Amniotic epithelial cell (primary cell): ENCODE measurements around the gene OR2T1.
"Not testable (repeated sequence)": the region's sequence is repeated elsewhere in the genome, so short reads cannot be mapped to it uniquely, and the experiment has no call there.

Experiments
- DNase-seq: peaks from one replicate; pipeline ENCODE4 v3.0.0-alpha.2; 2010; ENCODE audit warnings: low read depth

The OR2T1 gene, protein sequence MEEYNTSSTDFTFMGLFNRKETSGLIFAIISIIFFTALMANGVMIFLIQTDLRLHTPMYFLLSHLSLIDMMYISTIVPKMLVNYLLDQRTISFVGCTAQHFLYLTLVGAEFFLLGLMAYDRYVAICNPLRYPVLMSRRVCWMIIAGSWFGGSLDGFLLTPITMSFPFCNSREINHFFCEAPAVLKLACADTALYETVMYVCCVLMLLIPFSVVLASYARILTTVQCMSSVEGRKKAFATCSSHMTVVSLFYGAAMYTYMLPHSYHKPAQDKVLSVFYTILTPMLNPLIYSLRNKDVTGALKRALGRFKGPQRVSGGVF

DNA sequence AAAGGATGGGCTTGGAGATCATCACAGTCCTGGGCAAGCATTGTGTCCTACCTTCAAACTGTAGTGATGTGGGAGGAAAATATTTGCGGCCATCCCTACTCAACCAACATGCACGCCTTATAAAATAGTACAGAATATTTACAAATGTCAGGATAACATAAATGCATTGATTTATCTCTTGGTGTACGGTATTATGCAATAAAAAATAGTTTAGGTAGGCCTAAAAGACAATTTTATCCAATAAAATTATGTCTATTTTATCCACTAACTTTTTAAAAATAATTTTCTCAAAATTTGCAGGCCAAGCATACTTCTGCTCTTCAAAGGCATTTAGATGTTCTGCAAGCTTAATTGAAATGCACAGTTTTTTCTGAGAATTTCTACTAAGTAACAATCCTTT is at the start of gene OR2T1:
Gene OR2T1 (plus strand): TSS at position 301 of the 400 bp plus-strand sequence. CDS start 3,100 bp downstream, outside the sequence.
- no peak for DNase-seq

DNA sequence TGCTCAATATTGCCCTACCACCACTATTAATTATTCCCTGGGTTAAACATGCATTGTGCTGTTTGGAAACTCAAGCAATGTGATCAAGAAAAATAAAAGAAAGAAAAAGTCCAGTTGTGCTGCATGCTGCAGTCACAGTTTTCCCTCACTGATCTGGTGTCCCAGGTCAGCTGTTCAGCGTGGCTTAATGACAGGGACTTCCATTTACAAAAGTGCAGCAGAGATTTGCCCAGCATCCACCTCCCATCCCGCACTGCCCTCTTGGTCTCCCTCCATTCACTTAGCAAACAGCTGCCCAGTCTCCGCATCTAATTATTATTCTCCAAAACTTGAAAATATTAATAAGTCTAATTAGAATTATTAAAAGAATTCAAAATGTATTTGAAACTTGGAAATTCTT is 43.4 kb upstream of the OR2T1 start:
- DNase-seq, result no peak

- no peak for DNase-seq
These were observed 41.6 kb upstream of the OR2T1 start, which contains the start of gene OR2T4 for GRCh38 chr1:248361121-248361715. TSS of gene OR2T4 (plus strand) at chr1:248361665. CDS start at chr1:248361665, 0 bp downstream.

DNA sequence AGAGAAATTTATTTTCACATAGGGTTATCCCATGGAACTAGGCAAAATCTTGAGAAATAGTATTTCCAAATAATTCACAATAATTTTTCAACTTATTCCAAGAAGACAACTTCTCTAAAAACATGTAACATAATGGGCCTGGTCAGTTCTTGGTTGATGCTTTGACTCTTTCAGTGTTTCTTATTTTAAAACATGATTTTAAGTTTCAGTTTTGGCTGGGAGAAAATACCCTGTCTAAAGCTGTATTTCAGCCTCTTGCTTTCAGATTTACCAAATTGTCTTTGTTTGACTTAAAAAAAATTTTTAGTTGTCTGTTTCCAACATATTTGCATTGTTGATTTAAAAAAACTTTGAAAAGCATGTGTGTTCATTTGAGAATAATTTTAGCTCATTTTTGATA is 36.2 kb upstream of the OR2T1 start:
- DNase-seq, result no peak

GRCh38 chr1:248372394-248372793 is 30.5 kb upstream of the OR2T1 start:
- DNase-seq, result no peak

GRCh38 chr1:248373761-248374160 is 29.1 kb upstream of the OR2T1 start:
- no peak for DNase-seq

GRCh38 chr1:248375446-248375845 is 27.4 kb upstream of the OR2T1 start, which contains the start of gene OR2T6:
TSS of gene OR2T6 (plus strand) at chr1:248375746. CDS start at chr1:248387609, 11,863 bp downstream.
- DNase-seq, result no peak

GRCh38 chr1:248376916-248377315 is 25.9 kb upstream of the OR2T1 start:
- no peak for DNase-seq

GRCh38 chr1:248380854-248381253 is 22.0 kb upstream of the OR2T1 start:
- DNase-seq, result no peak

GRCh38 chr1:248388426-248388825 is 14.4 kb upstream of the OR2T1 start:
- DNase-seq, result no peak

DNA sequence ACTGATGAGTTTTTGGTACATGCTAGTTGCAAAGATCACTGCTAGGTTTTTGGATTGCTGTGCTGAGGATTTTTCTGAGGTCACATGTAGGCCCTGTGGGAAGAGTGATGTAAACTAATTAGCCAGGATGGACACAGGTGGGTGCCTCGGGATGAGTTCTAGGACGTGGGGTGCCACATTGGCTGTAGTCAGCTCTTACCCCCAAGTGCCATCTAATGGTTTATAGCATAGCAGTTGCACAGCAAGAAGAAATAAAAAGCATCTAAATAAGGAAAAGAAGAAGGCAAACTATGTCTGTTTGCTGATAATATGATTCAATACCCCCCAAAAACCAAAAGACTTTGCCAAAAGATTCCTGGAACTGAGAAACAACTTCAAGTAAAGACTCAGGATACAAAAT is 9.8 kb upstream of the OR2T1 start:
- no peak for DNase-seq

- DNase-seq, result peak; percentile 37
These were observed 1.2 kb downstream of the OR2T1 start for GRCh38 chr1:248404024-248404423.

GRCh38 chr1:248406721-248407692 is 4.2 kb downstream of the OR2T1 start:
- DNase-seq, result no peak

GRCh38 chr1:248416226-248416625 is 13.4 kb downstream of the OR2T1 start:
- no peak for DNase-seq

DNA sequence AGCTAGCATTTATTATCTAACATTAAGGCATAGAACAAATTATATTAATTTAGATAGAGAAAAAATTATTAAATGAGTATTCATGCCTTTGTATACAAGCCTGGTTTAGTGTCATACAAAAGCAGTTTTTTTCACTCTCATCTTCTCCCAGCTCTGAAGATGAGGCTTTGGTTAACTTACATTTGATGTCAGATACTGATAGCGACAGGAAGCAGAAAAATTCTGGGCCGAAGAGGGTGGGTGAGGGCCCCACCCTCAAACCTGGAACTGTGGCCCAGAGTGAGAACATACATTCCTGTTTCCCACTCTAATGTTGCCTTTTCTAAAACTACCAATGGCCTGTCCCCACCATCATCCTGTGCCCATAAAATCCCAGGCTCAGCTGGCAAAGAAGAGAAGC is 15.0 kb downstream of the OR2T1 start:
- no peak for DNase-seq

DNA sequence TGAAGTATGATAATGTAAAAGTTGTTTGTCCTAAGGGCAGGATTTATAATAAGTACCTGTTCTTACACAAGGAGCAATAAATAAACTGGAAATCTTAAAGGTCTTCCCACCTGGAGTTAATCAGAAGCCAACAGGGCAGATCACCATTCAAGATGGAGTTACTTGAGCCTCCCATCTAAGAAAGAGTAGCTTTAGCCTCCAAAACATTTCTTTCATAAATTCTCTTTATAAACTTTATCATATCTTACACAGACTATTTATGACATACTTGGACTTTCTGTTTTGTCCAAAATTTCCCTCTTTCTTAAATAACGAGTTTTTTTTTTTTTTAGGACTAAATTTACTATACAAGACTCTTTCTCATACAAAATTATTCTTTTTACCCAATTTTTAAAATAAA is 18.5 kb downstream of the OR2T1 start:
- no peak for DNase-seq

DNA sequence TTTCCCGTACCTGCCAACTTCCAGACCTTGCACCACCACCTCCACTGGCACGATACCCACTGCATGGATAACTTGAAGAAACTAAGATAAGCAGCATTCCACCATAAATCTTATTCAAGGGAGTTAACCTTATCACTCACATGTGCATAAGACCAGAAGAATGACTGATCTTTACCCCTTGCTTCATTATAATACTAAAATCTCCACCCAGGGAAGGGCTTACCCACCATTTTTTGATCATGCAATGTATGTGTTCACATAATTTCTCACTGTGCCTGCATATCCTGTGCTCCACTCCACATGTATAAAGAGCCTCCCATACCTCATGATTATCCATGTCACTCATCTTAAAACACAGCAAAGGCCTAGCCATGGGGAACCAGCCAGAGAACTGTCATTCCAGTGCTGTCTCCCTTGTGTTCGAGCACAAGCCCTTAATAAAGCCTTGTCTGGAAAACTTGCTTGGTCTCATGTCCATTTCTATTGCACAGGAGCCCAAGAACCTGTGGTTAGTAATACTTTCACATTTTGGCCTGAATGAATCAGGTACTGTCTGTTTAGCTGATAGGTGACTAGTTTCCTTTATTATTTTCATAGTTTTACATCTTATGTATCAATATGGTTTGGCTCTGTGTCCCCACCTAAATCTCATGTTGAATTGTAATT is 24.8 kb downstream of the OR2T1 start:
- not testable (repeated sequence) for DNase-seq

- not testable (repeated sequence) for DNase-seq
These were observed 25.3 kb downstream of the OR2T1 start for GRCh38 chr1:248428192-248428533.

DNA sequence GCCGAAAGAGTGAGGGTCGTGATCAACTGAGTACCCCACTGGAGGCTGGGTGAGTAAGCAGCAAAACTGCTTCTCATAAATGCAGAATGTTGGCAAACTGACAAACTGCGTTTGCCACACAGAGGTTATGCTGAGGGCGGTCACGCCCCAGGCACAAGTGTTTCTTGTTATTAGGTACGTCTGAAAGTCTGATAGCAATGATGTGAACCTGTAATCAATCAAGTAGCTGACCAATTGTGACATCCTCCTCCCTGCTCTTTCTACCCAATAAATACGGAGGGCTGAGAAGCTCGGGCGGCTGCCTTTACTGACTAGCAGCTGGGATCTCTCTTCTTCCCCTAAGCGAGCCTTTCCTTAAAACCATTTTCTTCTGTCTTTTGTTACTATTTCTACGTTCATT is 28.8 kb downstream of the OR2T1 start:
- not testable (repeated sequence) for DNase-seq

- DNase-seq, result not testable (repeated sequence)
These were observed 29.4 kb downstream of the OR2T1 start for GRCh38 chr1:248432201-248432600.

GRCh38 chr1:248433811-248434415 is 31.1 kb downstream of the OR2T1 start:
- not testable (repeated sequence) for DNase-seq
